ENCODE measurements around the gene C1orf159.

C1orf159 gene

DNA sequence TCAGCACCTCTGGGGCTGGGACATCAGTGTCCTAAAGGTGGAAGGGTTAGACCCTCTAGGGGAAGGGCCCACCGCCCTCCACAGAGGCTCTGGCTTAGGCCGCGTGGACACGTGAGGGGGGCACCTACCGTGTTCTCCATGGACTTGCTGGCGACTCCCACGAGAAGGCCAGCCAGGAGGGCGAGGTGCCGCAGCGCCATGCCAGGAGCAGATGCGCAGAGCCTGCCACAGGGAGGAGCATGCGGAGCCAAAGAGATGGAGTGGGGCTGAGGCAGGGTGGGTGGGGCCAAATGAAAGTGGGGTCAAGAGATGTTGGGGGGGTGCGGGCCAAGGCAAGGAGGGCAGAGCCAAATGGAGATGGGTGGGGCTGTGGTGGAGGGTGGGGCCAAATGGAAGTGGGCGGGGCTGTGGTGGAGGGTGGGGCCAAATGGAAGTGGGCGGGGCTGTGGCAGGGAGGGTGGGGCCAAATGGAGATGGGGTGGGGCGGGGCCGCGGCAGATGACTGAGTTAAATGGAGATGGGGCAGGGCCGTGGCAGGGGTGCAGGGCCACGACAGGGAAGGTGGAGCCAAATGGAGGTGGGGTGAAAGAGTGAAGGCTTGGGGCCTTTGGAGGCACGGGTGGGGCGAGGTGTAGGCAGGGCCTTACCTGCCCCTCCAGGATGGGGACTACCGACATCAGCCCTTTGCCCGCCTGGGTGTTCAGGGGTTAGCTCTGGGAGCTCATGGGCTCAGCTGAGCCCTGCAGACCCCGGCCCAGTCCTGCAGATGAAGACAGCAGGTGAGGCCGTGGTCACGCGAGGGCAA, 24.3 kb downstream of the C1orf159 start:
- Histone ChIP-seq H3K27me3 (ENCODE audit: control insufficient read depth, insufficient read depth, low read length) (no peaks in the 10 kb centered on the region), H3K79me2 (no peaks in the 10 kb centered on the region), H3K36me3 (ENCODE audit: control insufficient read depth, insufficient read depth, low read length) (no peaks in the 10 kb centered on the region), H3K4me3 (ENCODE audit: low read depth, low read length) (no peak overlapping the region), H3K9me3 (ENCODE audit: control insufficient read depth, low read length) (no peaks in the 10 kb centered on the region), H3K4me1 (no peaks in the 10 kb centered on the region), H3K9ac (no peak overlapping the region), H2AFZ (no peak overlapping the region), H3K4me2 (ENCODE audit: low read length) (no peak overlapping the region), H3K27ac (no peak overlapping the region)
- TF ChIP-seq, protein P1, sequence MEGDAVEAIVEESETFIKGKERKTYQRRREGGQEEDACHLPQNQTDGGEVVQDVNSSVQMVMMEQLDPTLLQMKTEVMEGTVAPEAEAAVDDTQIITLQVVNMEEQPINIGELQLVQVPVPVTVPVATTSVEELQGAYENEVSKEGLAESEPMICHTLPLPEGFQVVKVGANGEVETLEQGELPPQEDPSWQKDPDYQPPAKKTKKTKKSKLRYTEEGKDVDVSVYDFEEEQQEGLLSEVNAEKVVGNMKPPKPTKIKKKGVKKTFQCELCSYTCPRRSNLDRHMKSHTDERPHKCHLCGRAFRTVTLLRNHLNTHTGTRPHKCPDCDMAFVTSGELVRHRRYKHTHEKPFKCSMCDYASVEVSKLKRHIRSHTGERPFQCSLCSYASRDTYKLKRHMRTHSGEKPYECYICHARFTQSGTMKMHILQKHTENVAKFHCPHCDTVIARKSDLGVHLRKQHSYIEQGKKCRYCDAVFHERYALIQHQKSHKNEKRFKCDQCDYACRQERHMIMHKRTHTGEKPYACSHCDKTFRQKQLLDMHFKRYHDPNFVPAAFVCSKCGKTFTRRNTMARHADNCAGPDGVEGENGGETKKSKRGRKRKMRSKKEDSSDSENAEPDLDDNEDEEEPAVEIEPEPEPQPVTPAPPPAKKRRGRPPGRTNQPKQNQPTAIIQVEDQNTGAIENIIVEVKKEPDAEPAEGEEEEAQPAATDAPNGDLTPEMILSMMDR (IDR thresholded peaks at IDR 0.05), result no peak

DNA sequence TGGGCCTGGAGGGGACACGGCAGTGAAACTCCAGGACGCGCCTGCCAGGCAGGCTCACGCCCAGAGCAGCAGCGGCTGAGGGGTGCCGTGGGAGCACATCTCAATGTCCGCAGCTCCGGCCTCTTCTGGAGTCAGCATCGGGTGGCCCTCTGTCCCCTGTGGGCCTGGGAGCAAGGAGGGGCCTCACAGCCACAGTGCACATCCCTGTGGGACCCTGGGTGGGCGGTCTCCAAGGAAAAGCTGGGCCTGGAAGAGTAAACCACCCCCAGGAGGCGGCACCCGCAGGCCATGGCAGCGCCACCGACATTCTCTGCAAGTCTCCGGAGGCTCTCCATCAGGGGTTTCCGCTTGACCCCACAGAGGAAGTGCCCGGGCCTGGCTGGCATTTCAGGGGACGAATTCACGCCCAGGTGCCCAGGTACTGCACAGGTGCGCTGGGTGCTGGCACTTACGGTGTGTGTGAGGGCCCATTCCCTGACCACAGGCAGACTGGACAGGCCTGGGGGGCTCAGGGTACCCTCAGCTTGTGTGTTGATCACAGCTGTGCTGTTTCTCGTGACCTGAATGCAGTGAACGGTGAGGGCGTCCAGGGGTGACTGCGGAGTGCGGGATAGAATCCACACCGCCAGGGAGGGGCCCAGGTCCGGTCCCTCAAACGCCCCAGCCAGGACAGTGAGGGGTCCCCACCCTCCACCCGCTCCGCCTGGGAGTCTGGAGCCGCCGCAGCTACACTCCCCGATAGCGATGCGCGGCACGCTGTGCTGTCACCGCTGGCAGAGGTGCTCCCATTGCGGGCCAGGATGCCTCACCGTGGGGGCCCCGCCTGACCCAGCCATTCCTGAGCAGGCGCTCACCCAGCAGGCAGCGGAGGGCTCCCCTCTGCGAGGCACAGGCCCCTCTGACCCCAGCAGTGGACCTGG, 25.2 kb downstream of the C1orf159 start:
- no peak overlapping the region for H2AFZ ChIP-seq
- H3K9ac ChIP-seq, result no peak overlapping the region
- H3K4me3 ChIP-seq (ENCODE audit: low read depth, low read length), result no peak overlapping the region
- H3K79me2 ChIP-seq, result no peaks in the 10 kb centered on the region
- H3K4me1 ChIP-seq, result no peaks in the 10 kb centered on the region
- no peak overlapping the region for H3K27ac ChIP-seq
- H3K4me2 ChIP-seq (ENCODE audit: low read length), result no peak overlapping the region
- TF ChIP-seq, protein P1 (IDR thresholded peaks at IDR 0.05), result no peak
- no peaks in the 10 kb centered on the region for H3K36me3 ChIP-seq (ENCODE audit: control insufficient read depth, insufficient read depth, low read length)
- no peaks in the 10 kb centered on the region for H3K27me3 ChIP-seq (ENCODE audit: control insufficient read depth, insufficient read depth, low read length)
- no peaks in the 10 kb centered on the region for H3K9me3 ChIP-seq (ENCODE audit: control insufficient read depth, low read length)

DNA sequence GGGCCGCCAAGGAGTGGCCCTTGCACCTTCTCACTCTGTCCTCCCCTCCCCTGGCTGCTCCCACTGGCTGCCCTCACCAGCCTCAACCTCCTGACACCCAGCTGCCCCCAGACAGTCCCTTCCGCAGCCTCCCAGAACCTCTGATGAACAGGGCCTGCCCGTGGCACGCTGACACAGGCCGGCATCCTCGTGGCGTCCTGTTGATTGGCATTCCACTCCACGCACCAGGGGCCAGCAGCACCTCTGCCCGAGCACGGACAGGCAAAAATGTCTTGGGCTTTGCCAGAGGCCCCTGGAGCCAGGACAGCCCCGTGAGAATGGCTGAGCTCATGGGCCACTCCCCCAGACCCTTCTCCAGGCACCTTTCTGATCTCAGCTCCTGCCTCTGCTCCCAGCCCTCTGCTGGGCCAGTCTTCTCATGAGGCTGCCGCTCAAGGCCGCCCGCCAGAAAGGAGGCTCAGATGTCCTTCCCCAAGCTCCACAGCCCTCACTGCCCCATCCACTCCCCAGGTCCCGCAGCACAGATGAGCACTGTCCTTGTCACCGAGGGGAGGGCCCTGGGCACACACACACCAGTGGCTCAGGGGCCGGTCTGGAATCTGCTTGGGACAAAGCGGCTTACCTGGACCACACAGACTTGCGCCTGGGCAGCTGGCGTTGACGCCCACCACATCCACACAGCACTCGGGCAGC, 26.0 kb downstream of the C1orf159 start:
- Histone ChIP-seq H3K4me1 (no peaks in the 10 kb centered on the region), H3K27me3 (ENCODE audit: control insufficient read depth, insufficient read depth, low read length) (no peaks in the 10 kb centered on the region), H3K27ac (no peak overlapping the region), H3K9me3 (ENCODE audit: control insufficient read depth, low read length) (no peaks in the 10 kb centered on the region), H3K36me3 (ENCODE audit: control insufficient read depth, insufficient read depth, low read length) (no peaks in the 10 kb centered on the region), H3K4me3 (ENCODE audit: low read depth, low read length) (no peak overlapping the region), H3K79me2 (no peaks in the 10 kb centered on the region), H2AFZ (no peak overlapping the region), H3K4me2 (ENCODE audit: low read length) (no peak overlapping the region), H3K9ac (no peak overlapping the region)
- TF ChIP-seq, protein P1 (IDR thresholded peaks at IDR 0.05), result no peak

DNA sequence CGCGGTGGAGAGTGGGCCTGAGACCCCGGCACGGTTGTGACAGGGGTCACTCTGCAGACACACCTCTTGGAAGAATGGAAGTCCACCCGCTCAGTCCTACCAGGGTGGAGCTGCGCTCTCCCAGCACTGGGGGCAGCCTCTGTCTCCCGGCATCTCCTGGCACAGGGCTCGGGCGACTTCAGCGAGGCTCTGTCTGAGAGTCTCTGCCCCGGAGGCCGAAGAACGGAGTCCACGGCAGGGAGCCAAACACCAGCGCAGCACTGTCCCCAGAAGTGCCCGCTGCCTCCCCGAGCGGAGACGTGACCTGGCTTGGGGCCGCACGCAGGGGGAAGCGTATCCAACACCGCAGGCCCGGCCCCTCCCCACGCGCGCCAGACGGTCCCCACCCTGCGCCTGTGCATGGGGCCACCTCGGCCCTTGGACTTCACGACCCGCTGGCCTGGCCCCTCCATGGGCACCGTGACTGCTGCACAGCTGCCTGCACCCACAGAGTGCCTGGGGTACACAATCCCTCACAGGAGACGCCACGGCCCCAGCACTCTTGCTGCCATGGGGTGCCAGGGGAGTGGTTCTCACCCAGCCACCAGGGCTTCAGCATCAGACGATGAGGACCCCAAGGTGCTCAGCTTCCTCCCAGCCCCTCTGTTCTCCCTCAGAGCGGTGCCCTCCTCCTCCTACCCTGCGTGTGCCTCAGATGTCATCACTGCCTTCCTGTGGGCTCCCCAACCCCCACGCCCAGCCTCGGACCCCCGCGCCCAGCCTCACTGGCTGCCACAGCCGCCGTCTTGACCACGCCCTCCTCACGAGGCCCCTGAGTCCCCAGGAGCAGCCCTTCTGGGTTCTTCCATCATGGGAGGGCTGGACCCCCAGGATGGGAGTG, 26.8 kb downstream of the C1orf159 start:
- H3K4me1 ChIP-seq, result no peaks in the 10 kb centered on the region
- TF ChIP-seq, protein P1 (IDR thresholded peaks at IDR 0.05), result no peak
- H2AFZ ChIP-seq, result no peak overlapping the region
- H3K27ac ChIP-seq, result no peak overlapping the region
- H3K4me2 ChIP-seq (ENCODE audit: low read length), result no peak overlapping the region
- H3K27me3 ChIP-seq (ENCODE audit: control insufficient read depth, insufficient read depth, low read length), result no peaks in the 10 kb centered on the region
- H3K36me3 ChIP-seq (ENCODE audit: control insufficient read depth, insufficient read depth, low read length), result no peaks in the 10 kb centered on the region
- H3K9ac ChIP-seq, result no peak overlapping the region
- no peak overlapping the region for H3K4me3 ChIP-seq (ENCODE audit: low read depth, low read length)
- no peaks in the 10 kb centered on the region for H3K79me2 ChIP-seq
- H3K9me3 ChIP-seq (ENCODE audit: control insufficient read depth, low read length), result no peaks in the 10 kb centered on the region

Data from parathyroid adenoma (tissue), 2 donors.